HEK293T (cell line): Measurements from ENCODE around the gene DSP.

Experiments
- CTCF ChIA-PET: fragments of 350-600 bp; formaldehyde crosslinking; extraction: SDS; loops from one replicate; lab custom pipeline; 2021; ENCODE audit warnings: antibody characterized with exemption, inconsistent platforms; lab: Yijun Ruan, JAX
- POLR2A ChIA-PET: fragments of 350-600 bp; formaldehyde crosslinking; extraction: SDS; loops from one replicate; lab custom pipeline; 2020; ENCODE audit warnings: antibody characterized with exemption, inconsistent platforms; lab: Yijun Ruan, JAX
- DNase-seq: peaks from one replicate; pipeline ENCODE4 v3.0.0; 2012; ENCODE audit warnings: mixed read lengths; ENCODE audit errors: extremely low spot score
- ARNT ChIP-seq: fragments of 450-650 bp; IDR thresholded peaks from 2 replicates; pipeline ENCODE4 v1.6.1; 2017; ENCODE audit warnings: mild to moderate bottlenecking
- BHLHE40 ChIP-seq: fragments of 450-650 bp; IDR thresholded peaks from 2 replicates; pipeline ENCODE4 v1.6.1; 2016; ENCODE audit warnings: mild to moderate bottlenecking, moderate library complexity, borderline replicate concordance
- CTBP1 ChIP-seq: fragments of 450-650 bp; IDR thresholded peaks from 2 replicates; pipeline ENCODE4 v1.6.1; 2016; ENCODE audit warnings: borderline replicate concordance
- ELF4 ChIP-seq: fragments of 450-650 bp; IDR thresholded peaks from 2 replicates; pipeline ENCODE4 v1.6.1; 2017; ENCODE audit warnings: antibody characterized with exemption
- FOXA1 ChIP-seq: fragments of 450-650 bp; IDR thresholded peaks from 2 replicates; pipeline ENCODE4 v1.6.1; 2016; ENCODE audit warnings: mild to moderate bottlenecking
- FOXK2 ChIP-seq: fragments of 450-650 bp; IDR thresholded peaks from 2 replicates; pipeline ENCODE4 v1.6.1; 2016; ENCODE audit warnings: mild to moderate bottlenecking
- FOXM1 ChIP-seq: fragments of 450-650 bp; IDR thresholded peaks from 2 replicates; pipeline ENCODE4 v1.6.1; 2017; ENCODE audit warnings: mild to moderate bottlenecking, borderline replicate concordance
- HDGF ChIP-seq: fragments of 450-650 bp; IDR thresholded peaks from 2 replicates; pipeline ENCODE4 v1.6.1; 2017; ENCODE audit warnings: antibody characterized with exemption, borderline replicate concordance
- L3MBTL2 ChIP-seq: fragments of 450-650 bp; conservative IDR thresholded peaks from 2 replicates; pipeline ENCODE4 v1.6.1; 2016; ENCODE audit warnings: mild to moderate bottlenecking
- LEF1 ChIP-seq: fragments of 450-650 bp; IDR thresholded peaks from 2 replicates; pipeline ENCODE4 v1.6.1; 2017; ENCODE audit warnings: mild to moderate bottlenecking, borderline replicate concordance
- NFRKB ChIP-seq: fragments of 450-650 bp; IDR thresholded peaks from 2 replicates; pipeline ENCODE4 v1.6.1; 2016; ENCODE audit warnings: mild to moderate bottlenecking, moderate library complexity
- SP1 ChIP-seq: fragments of 450-650 bp; IDR thresholded peaks from 2 replicates; pipeline ENCODE4 v1.6.1; 2017
- SUZ12 ChIP-seq: fragments of 450-650 bp; IDR thresholded peaks from 2 replicates; pipeline ENCODE4 v1.6.1; 2016; ENCODE audit warnings: mild to moderate bottlenecking
- TARDBP ChIP-seq: fragments of 450-650 bp; IDR thresholded peaks from 2 replicates; pipeline ENCODE4 v1.6.1; 2016
- ZNF384 ChIP-seq: fragments of 450-650 bp; IDR thresholded peaks from 2 replicates; pipeline ENCODE4 v1.6.1; 2016
- TF ChIP-seq, protein P1 (sequence below): fragments of 450-650 bp; IDR thresholded peaks from 2 replicates; pipeline ENCODE4 v1.6.1; 2016

DSP gene, protein sequence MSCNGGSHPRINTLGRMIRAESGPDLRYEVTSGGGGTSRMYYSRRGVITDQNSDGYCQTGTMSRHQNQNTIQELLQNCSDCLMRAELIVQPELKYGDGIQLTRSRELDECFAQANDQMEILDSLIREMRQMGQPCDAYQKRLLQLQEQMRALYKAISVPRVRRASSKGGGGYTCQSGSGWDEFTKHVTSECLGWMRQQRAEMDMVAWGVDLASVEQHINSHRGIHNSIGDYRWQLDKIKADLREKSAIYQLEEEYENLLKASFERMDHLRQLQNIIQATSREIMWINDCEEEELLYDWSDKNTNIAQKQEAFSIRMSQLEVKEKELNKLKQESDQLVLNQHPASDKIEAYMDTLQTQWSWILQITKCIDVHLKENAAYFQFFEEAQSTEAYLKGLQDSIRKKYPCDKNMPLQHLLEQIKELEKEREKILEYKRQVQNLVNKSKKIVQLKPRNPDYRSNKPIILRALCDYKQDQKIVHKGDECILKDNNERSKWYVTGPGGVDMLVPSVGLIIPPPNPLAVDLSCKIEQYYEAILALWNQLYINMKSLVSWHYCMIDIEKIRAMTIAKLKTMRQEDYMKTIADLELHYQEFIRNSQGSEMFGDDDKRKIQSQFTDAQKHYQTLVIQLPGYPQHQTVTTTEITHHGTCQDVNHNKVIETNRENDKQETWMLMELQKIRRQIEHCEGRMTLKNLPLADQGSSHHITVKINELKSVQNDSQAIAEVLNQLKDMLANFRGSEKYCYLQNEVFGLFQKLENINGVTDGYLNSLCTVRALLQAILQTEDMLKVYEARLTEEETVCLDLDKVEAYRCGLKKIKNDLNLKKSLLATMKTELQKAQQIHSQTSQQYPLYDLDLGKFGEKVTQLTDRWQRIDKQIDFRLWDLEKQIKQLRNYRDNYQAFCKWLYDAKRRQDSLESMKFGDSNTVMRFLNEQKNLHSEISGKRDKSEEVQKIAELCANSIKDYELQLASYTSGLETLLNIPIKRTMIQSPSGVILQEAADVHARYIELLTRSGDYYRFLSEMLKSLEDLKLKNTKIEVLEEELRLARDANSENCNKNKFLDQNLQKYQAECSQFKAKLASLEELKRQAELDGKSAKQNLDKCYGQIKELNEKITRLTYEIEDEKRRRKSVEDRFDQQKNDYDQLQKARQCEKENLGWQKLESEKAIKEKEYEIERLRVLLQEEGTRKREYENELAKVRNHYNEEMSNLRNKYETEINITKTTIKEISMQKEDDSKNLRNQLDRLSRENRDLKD (N-terminal part only)

DNA sequence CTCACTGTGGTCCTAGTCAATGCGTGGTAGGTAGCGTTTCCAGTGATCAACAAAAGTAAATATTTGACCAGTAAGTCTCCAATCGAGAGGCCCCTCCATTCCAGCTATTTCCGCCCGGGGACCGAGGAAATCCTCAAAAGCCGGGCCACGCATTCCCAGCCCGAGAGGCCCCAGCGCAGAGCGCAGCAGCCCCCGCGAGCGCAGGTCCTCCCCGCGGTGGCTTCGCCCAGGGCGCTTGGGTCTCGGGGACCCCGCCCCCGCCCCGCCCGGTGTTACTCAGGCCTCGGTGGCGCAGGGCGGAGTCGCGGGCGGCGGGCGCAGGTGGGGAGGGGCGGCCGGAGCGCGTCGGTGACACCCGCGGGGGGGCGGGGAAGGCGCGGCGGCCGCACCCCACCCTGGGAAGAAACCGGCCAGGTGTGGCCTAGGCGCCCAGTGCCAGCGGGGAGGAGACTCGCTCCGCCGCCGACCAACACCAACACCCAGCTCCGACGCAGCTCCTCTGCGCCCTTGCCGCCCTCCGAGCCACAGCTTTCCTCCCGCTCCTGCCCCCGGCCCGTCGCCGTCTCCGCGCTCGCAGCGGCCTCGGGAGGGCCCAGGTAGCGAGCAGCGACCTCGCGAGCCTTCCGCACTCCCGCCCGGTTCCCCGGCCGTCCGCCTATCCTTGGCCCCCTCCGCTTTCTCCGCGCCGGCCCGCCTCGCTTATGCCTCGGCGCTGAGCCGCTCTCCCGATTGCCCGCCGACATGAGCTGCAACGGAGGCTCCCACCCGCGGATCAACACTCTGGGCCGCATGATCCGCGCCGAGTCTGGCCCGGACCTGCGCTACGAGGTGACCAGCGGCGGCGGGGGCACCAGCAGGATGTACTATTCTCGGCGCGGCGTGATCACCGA, at the start of gene DSP:
Gene DSP, plus strand, starts transcription at position 497 of the 890 bp plus-strand sequence. Its CDS starts 245 bp downstream, at position 742.
- TF ChIP-seq ARNT = no peak
- no peak for TF ChIP-seq ZNF384
- TF ChIP-seq L3MBTL2 = peak; percentile 59; the same call in 1 of the 2 replicates
- peak; percentile 85; the same call in 1 of the 2 replicates for TF ChIP-seq FOXM1
- ChIA-PET CTCF (interaction anchor here (0.6 kb wide), 1 partner anchor 245 kb away, joined by 9 read pairs; no protein-coding TSS in a partner anchor), POLR2A (interaction anchor here (0.6 to 2.1 kb wide), 8 partner anchors 13 to 151 kb away, joined by 3 to 8 read pairs (median 3); partner anchors contain the start of genes CAGE1, RIOK1 and SNRNP48)
- peak; percentile 65 for DNase-seq

DNA sequence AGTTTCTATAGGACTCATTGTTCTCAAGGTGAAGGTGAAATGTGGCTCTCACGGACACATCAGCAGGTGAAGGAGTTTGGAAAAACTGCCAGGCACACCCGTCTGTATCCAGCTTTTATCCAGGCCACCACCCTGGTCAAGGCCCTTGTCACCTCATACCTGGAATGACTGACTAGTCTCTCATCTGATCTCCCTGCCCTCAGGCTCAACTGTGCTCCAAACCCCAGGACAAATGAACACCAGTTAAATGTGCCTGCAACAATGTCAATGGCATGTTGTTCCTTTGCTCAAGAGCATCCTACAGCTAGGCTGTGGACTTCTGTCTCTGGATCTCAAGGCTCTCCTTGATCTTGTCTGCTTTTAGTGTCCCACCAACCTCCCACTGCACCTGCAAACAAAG, 47.6 kb upstream of the DSP start:
- CTCF ChIA-PET = no interaction called here
- DNase-seq = no peak
- no peak for TF ChIP-seq BHLHE40
- no peak for TF ChIP-seq SP1
- TF ChIP-seq FOXA1 = no peak
- TF ChIP-seq ZNF384 = no peak
- no peak for TF ChIP-seq SUZ12
- no peak for TF ChIP-seq L3MBTL2
- no peak for TF ChIP-seq LEF1
- TF ChIP-seq ARNT = no peak
- TF ChIP-seq TARDBP = no peak
- POLR2A ChIA-PET = no interaction called here

DNA sequence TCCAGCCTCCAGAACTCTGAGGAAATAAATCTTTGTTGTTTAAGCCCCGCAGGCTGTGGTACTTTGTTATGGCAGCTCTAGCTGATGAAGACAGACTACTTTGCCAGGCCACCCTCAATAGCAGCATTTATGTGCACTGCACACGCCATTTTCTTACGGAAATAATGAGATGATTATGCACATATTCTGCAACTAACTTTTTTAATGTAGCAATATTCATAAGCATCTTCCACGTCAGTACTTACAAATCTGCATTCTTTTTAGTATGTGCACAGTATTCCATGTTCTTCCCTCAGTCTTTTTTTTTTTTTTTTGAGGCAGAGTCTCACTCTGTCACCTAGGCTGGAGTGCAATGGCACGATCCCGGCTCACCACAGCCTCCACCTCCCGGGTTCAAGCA, 46.8 kb upstream of the DSP start:
- TF ChIP-seq ZNF384 (no peak), CTBP1 (no peak), BHLHE40 (no peak), FOXA1 (no peak), LEF1 (no peak), ELF4 (no peak), ARNT (no peak), FOXK2 (no peak), SP1 (no peak), TARDBP (no peak), NFRKB (no peak), SUZ12 (no peak), FOXM1 (no peak), HDGF (no peak), L3MBTL2 (no peak)
- TF ChIP-seq, protein P1, sequence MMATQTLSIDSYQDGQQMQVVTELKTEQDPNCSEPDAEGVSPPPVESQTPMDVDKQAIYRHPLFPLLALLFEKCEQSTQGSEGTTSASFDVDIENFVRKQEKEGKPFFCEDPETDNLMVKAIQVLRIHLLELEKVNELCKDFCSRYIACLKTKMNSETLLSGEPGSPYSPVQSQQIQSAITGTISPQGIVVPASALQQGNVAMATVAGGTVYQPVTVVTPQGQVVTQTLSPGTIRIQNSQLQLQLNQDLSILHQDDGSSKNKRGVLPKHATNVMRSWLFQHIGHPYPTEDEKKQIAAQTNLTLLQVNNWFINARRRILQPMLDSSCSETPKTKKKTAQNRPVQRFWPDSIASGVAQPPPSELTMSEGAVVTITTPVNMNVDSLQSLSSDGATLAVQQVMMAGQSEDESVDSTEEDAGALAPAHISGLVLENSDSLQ = no peak
- no peak for DNase-seq
- CTCF ChIA-PET = no interaction called here
- POLR2A ChIA-PET = no interaction called here

DNA sequence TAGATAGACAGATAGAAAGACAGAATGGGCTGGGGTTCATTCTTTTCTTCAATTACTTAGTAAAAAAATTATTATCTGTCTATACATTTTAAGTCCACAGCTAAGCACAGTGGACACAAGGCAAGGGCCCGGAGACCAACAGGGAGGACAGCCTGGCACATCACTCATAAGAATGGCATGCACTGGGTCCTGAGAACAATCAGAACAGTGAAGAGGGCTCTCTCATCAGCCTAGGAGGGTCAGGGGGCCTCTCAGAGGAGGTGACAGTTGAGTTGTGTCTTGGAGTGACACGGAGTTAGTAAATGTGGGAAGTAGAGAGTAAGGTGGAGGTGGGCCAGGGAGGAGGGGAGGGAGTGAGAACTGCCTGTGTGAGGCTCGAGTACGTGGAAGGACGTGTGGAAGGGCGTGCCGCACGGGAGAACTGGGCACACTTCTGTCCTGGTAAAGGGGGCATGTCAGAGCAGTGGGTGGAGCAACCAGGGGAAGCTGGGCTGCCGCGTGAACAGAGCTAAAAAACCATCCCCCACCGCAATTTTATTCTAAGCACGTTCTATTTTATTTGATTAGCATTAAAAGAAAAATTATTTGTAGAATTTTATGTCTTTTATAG, 45.1 kb upstream of the DSP start:
- TF ChIP-seq TARDBP (no peak), NFRKB (no peak), BHLHE40 (no peak), ZNF384 (no peak), L3MBTL2 (no peak), LEF1 (no peak)
- TF ChIP-seq, protein P1 = no peak
- ChIA-PET POLR2A (no interaction called here), CTCF (interaction anchor here (0.5 to 0.7 kb wide), 2 partner anchors 22 to 462 kb away, joined by 3 to 6 read pairs; no protein-coding TSS in a partner anchor)
- DNase-seq = no peak

DNA sequence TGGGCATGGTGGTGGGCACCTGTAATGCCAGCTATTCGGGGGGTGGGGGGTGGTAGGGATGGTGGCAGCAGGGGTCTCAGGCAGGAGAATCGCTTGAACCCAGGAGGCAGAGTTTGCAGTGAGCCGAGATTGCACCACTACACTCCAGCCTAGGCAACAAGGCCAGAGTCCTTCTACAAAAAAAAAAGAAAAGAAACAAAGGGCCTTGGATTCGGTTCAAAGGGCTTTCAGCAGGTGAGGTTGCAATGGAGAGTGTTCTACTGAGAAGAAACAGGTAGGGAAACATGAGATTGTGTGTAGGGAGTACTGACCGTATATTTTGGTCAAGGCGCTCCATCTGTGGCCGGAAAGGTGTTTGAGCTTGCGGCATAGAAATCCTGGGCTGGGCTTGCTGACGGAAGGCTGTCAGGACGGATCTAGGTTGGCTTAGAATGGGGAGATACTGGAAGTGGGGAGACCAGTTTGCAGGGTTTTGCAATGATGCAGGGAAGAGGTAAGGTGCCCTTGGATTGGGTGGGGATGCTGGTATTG, 40.7 kb upstream of the DSP start:
- CTCF ChIA-PET = no interaction called here
- TF ChIP-seq FOXM1 (no peak), L3MBTL2 (no peak), LEF1 (no peak), FOXK2 (no peak), CTBP1 (no peak), SP1 (no peak), TARDBP (no peak), FOXA1 (no peak), ARNT (no peak), ZNF384 (no peak)
- TF ChIP-seq, protein P1 = no peak
- POLR2A ChIA-PET = no interaction called here
- no peak for DNase-seq
